GM04503 (cell line): ENCODE measurements around the gene RAP2A.

Experiments
- DNase-seq: peaks from one replicate; pipeline ENCODE4 v3.0.0-alpha.2; 2012; ENCODE audit warnings: low read depth

The RAP2A gene

DNA sequence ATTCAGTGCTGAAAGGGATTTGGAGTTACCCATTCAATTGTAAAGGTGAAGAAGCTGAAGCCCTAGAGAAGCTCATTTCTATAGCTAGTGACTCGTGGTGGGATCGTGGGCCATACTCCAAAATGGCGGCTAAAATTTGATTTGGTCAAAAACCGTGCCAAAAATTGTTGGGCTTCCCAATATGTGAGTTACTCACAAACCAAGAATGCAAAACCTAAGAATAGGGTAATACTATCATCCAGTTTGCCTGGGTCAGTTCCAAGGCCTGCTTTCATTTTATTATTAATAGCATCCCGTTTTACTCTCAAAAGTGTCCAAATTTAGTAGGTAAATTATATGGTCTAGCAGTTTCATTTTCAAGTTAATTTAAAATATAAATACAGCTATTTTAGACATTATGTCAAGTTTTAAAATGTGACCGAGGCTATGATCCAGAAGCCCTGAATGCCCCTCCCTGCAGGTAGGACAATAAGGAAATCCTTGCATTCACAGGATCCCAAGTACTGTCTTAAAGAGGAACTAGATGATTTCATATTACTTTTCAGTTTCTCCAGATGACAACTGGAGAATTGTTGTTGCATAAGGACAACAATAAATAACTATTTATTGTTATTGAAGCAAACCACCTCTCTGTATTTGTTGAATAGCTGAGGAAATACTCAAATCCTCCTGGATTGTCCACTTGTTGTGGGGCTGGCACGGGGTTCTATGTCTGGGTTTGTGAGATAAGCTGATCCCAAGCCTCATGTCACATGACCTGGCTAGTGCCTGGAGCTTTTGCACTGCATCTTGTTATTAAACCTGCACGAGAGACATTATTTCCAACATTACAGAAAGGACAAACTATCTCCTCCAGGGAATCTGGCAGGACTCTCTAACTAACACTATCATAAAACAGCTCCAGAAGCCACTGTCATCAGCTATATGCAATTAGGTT lies 11.6 kb upstream of the RAP2A start:
- DNase-seq: no peak

DNA sequence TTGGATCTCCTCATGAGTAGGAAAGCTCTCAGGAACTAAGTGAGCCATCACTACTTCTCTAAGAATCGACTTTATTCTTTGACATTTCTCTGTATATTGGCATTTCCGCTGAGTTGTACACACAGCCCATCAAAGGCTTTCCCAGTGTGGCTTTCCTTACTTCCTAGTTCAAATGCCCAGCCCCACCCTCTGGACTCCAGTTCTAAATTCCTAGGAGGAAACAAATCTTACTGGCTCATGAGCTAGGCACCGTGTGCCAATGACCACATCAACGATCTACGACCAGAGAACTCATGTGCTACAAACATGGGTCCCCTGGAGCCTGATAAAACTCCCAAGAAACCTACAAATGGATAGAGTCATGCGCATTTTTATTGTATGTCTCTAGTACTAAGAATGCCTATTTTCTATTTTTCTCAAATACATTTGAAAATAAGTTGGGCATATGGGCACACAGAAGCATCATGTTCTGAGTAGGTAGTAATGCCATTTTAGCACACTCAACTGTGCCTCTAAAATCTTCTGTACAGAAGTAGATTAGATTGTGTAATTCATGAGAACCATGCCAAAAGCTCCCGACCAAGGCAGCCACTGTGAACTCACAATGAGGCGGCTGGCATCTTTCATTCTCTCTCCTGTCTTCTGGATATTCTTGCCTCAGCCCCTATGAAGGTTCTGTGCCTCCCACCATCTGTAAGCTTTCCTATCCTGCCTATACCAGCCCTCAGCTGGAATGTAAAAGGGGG lies 10.5 kb upstream of the RAP2A start:
- no peak for DNase-seq

GRCh38 chr13:97425590-97425989 lies 8.4 kb upstream of the RAP2A start:
- no peak for DNase-seq

DNA sequence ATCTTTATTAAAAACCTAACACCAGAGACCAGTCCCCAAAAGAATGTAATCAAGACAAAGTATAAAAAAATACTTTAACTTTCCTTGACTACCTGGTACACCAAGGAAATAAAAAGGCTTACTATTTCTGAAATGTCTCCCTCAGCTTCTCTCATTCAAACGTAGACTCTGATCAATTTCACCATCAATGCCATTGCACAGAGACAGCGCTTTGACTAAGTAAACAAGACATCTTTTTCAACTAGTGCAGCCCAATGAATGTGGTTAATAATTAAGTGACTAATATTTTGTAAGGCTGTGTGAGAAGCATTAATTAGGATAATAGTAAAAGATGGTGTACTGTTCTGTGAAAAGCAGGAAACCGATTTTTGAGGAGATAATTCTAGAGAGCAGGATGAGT lies 7.3 kb upstream of the RAP2A start:
- DNase-seq: no peak

- DNase-seq: peak; percentile 42
These were observed 4.3 kb upstream of the RAP2A start for GRCh38 chr13:97429681-97430081.

- DNase-seq: no peak
These were observed 3.7 kb upstream of the RAP2A start for GRCh38 chr13:97430296-97430695.

DNA sequence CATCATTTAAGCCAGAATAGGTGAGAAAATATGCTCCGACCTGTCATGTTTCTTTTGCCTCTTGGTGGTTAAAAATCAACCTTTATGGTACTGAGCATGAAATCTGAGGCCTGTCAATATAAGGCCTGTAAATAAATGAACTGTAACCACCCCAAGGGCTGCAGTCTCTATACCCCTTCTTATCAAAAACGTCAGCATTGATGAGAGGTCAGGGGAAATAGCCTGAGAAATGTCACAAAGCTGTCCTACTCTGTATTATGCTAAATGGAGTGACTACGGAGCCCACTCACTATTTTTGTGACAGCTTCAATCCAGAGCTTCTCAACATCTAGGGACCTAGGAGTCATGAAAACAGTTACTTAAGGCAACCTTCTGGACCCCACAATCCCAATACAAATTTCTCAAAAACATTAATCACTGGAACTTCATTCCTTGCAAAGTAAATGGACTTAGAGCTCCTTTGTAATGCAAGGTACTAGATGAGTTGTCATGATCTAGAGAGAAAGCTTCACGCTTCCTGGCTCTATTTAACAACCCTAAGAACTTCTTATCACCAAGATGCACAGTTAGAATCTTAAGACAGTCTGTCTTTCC lies 2.7 kb upstream of the RAP2A start:
- no peak for DNase-seq

DNA sequence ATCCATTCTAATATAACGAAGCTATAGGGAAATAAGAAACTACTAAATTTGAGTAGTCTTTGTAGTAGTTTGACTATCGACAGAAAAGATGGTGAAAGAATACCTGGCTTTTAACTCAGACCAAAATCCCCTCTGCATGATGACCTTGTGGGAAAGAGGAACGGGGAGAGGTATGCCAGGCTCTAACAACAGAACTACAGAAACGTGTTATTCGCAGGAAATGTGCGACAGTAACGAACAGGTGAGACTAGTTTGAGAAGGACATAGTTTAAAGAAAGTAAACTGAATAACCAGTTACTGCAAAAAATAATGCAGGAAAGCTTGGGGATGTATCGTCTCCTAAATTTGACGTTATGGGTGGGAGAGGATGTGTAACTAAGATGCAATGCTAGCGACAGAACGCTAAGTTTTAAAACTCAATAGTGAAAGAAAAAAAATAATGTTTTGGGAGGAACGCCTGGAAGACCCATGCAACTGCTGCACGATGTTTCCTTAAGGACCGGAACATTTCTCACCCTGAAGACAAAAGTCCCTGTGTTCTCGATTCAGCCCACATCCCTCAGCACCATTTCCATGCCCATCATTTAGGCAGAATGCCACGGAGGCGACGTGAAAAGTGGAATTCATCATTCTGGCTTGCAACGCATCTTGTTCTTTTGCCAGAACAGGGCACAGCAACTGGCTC lies 1.6 kb upstream of the RAP2A start:
- no peak for DNase-seq

DNA sequence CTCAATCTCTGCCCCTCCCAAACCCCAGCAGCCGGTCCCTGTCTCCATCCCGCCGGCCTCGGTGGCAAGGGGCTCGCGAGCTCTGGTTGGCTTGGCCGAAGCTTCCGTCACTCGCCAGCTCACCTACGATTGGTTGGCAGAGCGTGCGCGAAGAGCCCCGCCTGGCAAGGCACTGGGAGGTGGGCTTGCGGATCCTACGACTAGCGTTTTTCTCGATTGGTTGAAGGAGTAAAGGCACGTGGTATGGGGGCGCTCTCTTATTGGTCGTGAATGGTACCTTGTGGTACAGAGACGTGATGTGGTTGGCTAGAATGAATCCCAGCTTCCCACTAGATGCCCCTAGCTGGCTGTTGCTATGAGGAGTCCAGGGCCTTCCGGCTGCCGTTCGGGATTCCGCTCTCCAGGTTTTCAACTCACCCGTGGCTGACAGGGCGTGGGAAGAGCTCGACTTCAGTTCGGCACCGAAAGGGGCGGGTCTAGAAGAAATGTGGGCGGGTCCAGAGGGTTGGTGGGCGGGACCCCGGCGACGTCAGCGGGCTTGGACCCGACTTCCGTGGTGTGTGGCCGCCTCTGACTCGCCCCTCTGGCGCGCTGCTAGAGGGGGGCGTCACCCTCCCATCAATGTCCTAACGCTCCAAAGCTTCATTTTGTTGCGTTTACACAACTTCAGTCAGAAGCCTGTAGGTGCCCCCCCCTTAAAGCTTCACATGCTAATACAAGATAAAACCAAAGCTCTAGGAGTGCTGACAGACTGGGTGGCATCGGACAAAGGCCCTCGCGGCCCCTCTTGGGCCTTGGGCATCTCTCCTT lies 847 bp upstream of the RAP2A start:
- DNase-seq: peak; percentile 100

DNA sequence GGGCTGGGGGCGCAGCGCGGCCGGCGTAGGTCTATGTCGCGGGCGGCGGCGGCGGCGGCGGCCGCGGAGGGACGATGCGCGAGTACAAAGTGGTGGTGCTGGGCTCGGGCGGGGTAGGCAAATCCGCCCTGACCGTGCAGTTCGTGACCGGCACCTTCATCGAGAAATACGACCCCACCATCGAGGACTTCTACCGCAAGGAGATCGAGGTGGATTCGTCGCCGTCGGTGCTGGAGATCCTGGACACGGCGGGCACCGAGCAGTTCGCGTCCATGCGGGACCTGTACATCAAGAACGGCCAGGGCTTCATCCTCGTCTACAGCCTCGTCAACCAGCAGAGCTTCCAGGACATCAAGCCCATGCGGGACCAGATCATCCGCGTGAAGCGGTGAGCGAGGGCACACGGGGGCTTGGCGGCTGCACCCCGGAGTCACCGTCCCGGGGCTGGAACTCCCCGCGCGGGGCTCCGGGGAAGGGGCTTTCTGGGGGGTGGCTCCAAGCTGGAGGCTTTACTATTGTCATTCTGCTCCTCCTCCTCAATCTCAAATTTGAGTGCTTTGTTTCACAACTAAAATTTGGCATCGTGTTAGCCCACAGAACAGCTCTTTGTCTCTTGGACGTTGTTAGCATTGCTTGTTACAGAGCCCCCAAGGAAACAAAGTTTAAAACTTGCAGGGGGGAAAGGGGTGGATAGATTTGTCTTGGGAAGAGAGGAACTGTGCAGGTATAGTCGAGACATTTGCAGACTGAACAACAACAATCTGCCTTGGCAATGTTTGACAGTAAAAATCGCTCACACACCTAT lies 630 bp downstream of the RAP2A start:
- DNase-seq: no peak

- DNase-seq: no peak
These were observed 1.4 kb downstream of the RAP2A start for GRCh38 chr13:97435323-97435722.

GRCh38 chr13:97435794-97436193 lies 1.8 kb downstream of the RAP2A start:
- DNase-seq: no peak

- no peak for DNase-seq
These were observed 2.9 kb downstream of the RAP2A start for GRCh38 chr13:97436845-97437244.

- DNase-seq: no peak
These were observed 3.8 kb downstream of the RAP2A start for GRCh38 chr13:97437729-97438128.

- no peak for DNase-seq
These were observed 5.1 kb downstream of the RAP2A start for GRCh38 chr13:97438856-97439595.

DNA sequence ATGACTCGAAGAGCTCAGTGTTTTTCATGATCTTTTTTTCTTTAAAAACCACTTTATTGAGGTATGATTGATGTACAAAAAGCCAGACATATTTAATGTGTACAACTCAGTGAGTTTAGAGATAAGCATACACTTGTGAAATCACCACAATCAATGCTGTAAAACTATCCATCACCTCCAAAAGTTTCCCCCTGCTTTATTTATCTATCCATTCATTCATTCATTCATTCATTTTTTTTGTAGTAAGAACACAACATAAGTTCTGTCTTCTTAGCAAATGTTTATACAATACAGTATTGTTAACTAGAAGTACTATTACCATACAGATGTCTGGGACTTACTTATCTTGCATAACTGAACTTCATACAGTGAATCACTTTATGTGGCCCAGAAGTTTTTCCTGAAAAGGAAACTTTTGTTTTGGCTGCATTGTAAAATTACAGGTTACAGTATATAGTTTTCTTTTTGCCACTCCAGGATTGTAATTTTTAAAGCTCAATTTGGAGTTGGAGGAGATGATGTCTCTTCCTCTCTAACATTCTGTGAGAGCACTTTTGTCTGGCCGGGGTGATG lies 6.7 kb downstream of the RAP2A start:
- no peak for DNase-seq

DNA sequence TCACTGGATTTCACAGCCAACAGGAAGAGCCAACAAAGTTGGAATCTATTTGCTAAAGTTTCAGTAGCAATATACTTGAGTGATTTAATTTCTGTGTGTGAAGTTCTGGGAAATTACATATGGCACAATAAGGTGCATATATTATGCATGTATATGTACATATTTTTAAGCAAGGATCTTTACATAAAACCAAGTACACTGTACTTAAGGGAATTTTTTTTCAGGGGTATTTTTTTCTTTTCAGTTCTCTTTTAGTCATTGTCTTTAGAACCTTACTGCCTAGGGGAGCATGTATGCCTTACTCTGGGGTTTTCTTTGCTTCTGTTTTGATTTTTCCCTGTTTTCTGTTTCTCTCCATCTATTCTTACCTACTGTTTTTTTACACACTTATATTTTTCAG lies 7.4 kb downstream of the RAP2A start:
- DNase-seq: no peak

GRCh38 chr13:97445522-97446187 lies 11.7 kb downstream of the RAP2A start:
- no peak for DNase-seq

GRCh38 chr13:97446448-97446847 lies 12.5 kb downstream of the RAP2A start:
- DNase-seq: no peak
